Panc1 (cell line): ENCODE results near the gene PPP1R7. TPM values are rescaled to one million over a fixed set of nuclear protein-coding genes. Genes with fewer than 3 reads are reported as not detected.

Source experiments
- ATAC-seq: fragments of 200-7000 bp; cut with Tn5 transposase; 2 replicates; pipeline ENCODE4 v1.9.1; 2020; ENCODE audit warnings: mild to moderate bottlenecking, moderate library complexity
- BruUV-seq: library from RNA; stranded (reverse); fragments of 400-500 nt; replicated peaks from 2 replicates; lab custom pipeline; 2021; lab: Mats Ljungman, UMichigan
- CTCF ChIA-PET: fragments of 300-600 bp; sonication (Branson Sonifier 250); formaldehyde crosslinking; loops from one replicate; lab custom pipeline; 2022; ENCODE audit warnings: antibody characterized with exemption; lab: Charles Lee
- POLR2A ChIA-PET: fragments of 300-600 bp; sonication (Branson Sonifier 250); formaldehyde crosslinking; loops from one replicate; lab custom pipeline; 2022; ENCODE audit warnings: antibody characterized with exemption; lab: Charles Lee
- DNase-seq: peaks from one replicate; pipeline ENCODE4 v3.0.0-alpha.2; 2010; ENCODE audit warnings: low read depth, low spot score
- H3K27ac ChIP-seq: 2 replicates; pipeline ENCODE4 v1.5.1; 2011; ENCODE audit warnings: mild to moderate bottlenecking, low read length, inconsistent platforms
- H3K27me3 ChIP-seq: fragments of 200-500 bp; sonication (Bioruptor generic); 2 replicates; pipeline ENCODE4 v1.6.0; 2014; ENCODE audit warnings: low read length, inconsistent platforms; ENCODE audit not compliant: control insufficient read depth, insufficient read depth
- H3K36me3 ChIP-seq: fragments of 200-500 bp; sonication (Bioruptor generic); 2 replicates; pipeline ENCODE4 v1.5.1; 2014; ENCODE audit warnings: inconsistent platforms, mild to moderate bottlenecking, low read length, moderate library complexity; ENCODE audit not compliant: control insufficient read depth, insufficient read depth
- H3K4me1 ChIP-seq: 2 replicates; pipeline ENCODE4 v1.5.1; 2011; ENCODE audit warnings: inconsistent platforms, mild to moderate bottlenecking, low read length, moderate library complexity; ENCODE audit not compliant: control insufficient read depth, insufficient read depth
- H3K4me3 ChIP-seq, 2 experiments: 2 replicates each; pipeline ENCODE4 v1.5.1; 2011 to 2012; ENCODE audit warnings: low read depth in 2 of 2, low read length in 2 of 2, mild to moderate bottlenecking in 2 of 2, inconsistent platforms in 1 of 2, moderate library complexity in 1 of 2
- H3K9me3 ChIP-seq: fragments of 200-500 bp; sonication (Bioruptor generic); 2 replicates; pipeline ENCODE4 v1.5.1; 2014; ENCODE audit warnings: low read depth, mild to moderate bottlenecking, inconsistent platforms, low read length, moderate library complexity; ENCODE audit not compliant: control insufficient read depth, insufficient read depth
- POLR2AphosphoS5 ChIP-seq: IDR thresholded peaks from 2 replicates; pipeline ENCODE4 v1.6.1; 2012; ENCODE audit warnings: mild to moderate bottlenecking, low read depth, low read length, moderate library complexity
- SIN3A ChIP-seq: IDR thresholded peaks from 2 replicates; pipeline ENCODE4 v1.6.1; 2012; ENCODE audit warnings: low read depth, mild to moderate bottlenecking, low read length, moderate library complexity, borderline replicate concordance; ENCODE audit not compliant: insufficient read depth
- TCF7L2 ChIP-seq: IDR thresholded peaks from 2 replicates; pipeline ENCODE4 v1.6.1; 2011; ENCODE audit warnings: mild to moderate bottlenecking, low read depth, low read length, inconsistent platforms
- in situ Hi-C: cut with HindIII; loops from 2 replicates; pipeline ENCODE4 v1.10.0; 2016; ENCODE audit warnings: low sequenced_read_pairs, low pct_unique_long_range_greater_than_20kb
- intact Hi-C: fragments of 100-400 bp; cut with micrococcal nuclease; formaldehyde crosslinking; loops from one replicate; pipeline ENCODE4 v1.10.0; 2022; ENCODE audit not compliant: unreplicated experiment
- total RNA-seq: library from RNA; stranded (reverse); gene quantifications from one replicate; pipeline ENCODE4 v1.2.1, GENCODE V29; 2021; ENCODE audit not compliant: unreplicated experiment
- TF ChIP-seq, protein P1 (sequence below): fragments of 450-650 bp; IDR thresholded peaks from 2 replicates; pipeline ENCODE4 v1.5.1; 2017; ENCODE audit warnings: mild to moderate bottlenecking
- TF ChIP-seq, protein P2 (sequence below), 2 experiments: IDR thresholded peaks; 2 replicates each; pipeline ENCODE4 v1.6.1; 2011 to 2012; ENCODE audit warnings: low read depth in 2 of 2, control low read depth in 1 of 2, low read length in 1 of 2, mild to moderate bottlenecking in 1 of 2, moderate library complexity in 1 of 2; ENCODE audit not compliant: insufficient read depth in 1 of 2

PPP1R7 gene
- total RNA-seq, 1 experiment from 2014 or later, result 64.2 TPM

GRCh38 chr2:241161646-241162281, 11.5 kb downstream of the PPP1R7 start:
- Histone ChIP-seq H3K4me1 (no peaks in the 10 kb centered on the region), H3K4me3 (no peak overlapping the region), H3K36me3 (peaks cover 2% of the 10 kb centered on the region; the same call in 1 of the 2 replicates), H3K9me3 (no peaks in the 10 kb centered on the region), H3K27me3 (no peaks in the 10 kb centered on the region), H3K27ac (no peak overlapping the region)
- intact Hi-C loops (no loop called here), in situ Hi-C loops (no loop called here)
- no peak for DNase-seq
- POLR2A ChIA-PET, result no interaction called here
- ATAC-seq, result no peak
- CTCF ChIA-PET, result no interaction called here
- TF ChIP-seq POLR2AphosphoS5 (no peak), TCF7L2 (no peak), SIN3A (no peak)
- TF ChIP-seq, protein P1, sequence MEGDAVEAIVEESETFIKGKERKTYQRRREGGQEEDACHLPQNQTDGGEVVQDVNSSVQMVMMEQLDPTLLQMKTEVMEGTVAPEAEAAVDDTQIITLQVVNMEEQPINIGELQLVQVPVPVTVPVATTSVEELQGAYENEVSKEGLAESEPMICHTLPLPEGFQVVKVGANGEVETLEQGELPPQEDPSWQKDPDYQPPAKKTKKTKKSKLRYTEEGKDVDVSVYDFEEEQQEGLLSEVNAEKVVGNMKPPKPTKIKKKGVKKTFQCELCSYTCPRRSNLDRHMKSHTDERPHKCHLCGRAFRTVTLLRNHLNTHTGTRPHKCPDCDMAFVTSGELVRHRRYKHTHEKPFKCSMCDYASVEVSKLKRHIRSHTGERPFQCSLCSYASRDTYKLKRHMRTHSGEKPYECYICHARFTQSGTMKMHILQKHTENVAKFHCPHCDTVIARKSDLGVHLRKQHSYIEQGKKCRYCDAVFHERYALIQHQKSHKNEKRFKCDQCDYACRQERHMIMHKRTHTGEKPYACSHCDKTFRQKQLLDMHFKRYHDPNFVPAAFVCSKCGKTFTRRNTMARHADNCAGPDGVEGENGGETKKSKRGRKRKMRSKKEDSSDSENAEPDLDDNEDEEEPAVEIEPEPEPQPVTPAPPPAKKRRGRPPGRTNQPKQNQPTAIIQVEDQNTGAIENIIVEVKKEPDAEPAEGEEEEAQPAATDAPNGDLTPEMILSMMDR, result no peak
- TF ChIP-seq, protein P2, sequence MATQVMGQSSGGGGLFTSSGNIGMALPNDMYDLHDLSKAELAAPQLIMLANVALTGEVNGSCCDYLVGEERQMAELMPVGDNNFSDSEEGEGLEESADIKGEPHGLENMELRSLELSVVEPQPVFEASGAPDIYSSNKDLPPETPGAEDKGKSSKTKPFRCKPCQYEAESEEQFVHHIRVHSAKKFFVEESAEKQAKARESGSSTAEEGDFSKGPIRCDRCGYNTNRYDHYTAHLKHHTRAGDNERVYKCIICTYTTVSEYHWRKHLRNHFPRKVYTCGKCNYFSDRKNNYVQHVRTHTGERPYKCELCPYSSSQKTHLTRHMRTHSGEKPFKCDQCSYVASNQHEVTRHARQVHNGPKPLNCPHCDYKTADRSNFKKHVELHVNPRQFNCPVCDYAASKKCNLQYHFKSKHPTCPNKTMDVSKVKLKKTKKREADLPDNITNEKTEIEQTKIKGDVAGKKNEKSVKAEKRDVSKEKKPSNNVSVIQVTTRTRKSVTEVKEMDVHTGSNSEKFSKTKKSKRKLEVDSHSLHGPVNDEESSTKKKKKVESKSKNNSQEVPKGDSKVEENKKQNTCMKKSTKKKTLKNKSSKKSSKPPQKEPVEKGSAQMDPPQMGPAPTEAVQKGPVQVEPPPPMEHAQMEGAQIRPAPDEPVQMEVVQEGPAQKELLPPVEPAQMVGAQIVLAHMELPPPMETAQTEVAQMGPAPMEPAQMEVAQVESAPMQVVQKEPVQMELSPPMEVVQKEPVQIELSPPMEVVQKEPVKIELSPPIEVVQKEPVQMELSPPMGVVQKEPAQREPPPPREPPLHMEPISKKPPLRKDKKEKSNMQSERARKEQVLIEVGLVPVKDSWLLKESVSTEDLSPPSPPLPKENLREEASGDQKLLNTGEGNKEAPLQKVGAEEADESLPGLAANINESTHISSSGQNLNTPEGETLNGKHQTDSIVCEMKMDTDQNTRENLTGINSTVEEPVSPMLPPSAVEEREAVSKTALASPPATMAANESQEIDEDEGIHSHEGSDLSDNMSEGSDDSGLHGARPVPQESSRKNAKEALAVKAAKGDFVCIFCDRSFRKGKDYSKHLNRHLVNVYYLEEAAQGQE (IDR thresholded peaks at IDR 0.05; ENCODE audit: insufficient read depth in 1 of 2, low read depth in 2 of 2, low read length in 1 of 2), result no peak
- BruUV-seq, result no TSS peak

GRCh38 chr2:241163601-241164118, 13.4 kb downstream of the PPP1R7 start:
- ChIA-PET POLR2A (interaction anchor here (0.8 kb wide), 1 partner anchor 14 kb away, joined by 4 read pairs; the partner anchor contains the start of genes PASK and PPP1R7), CTCF (no interaction called here)
- H3K9me3 ChIP-seq, result no peaks in the 10 kb centered on the region
- no peak overlapping the region for H3K4me3 ChIP-seq
- TF ChIP-seq, protein P2 (IDR thresholded peaks at IDR 0.05; ENCODE audit: insufficient read depth in 1 of 2, low read depth in 2 of 2, low read length in 1 of 2), result no peak
- TF ChIP-seq, protein P1, result no peak
- TF ChIP-seq TCF7L2, result no peak
- no peak for TF ChIP-seq POLR2AphosphoS5
- TF ChIP-seq SIN3A, result no peak
- BruUV-seq, result no TSS peak
- intact Hi-C loops (no loop called here), in situ Hi-C loops (no loop called here)
- H3K27ac ChIP-seq, result no peak overlapping the region
- H3K27me3 ChIP-seq, result no peaks in the 10 kb centered on the region
- no peaks in the 10 kb centered on the region for H3K4me1 ChIP-seq
- ATAC-seq (no peak), DNase-seq (no peak)
- peaks cover 2% of the 10 kb centered on the region; the same call in 1 of the 2 replicates for H3K36me3 ChIP-seq
